ENCODE data around the gene ARRB2. TPM values are rescaled to one million over a fixed set of nuclear protein-coding genes. Genes with fewer than 3 reads are reported as not detected.

The ARRB2 gene
- total RNA-seq, 1 donor from 2014 or later: 2.9 TPM

DNA sequence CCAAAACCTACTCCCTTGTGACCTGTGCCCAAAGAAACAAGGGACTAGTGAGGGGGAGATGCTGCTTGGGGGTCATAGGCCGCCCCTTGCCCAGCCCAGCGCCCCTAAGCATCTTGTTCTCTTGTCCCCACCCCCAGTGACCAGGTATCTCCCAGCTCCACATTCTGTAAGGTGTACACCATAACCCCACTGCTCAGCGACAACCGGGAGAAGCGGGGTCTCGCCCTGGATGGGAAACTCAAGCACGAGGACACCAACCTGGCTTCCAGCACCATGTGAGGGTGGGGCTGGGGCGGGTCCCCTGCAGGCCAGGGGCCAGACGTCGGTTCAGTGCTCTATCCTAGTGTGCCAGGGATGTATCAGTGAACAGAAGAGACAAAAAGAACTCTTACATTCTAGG, 8.7 kb downstream of the ARRB2 start:
- FAIRE-seq: no peak
- Histone ChIP-seq H3K4me3 (ENCODE audit: low read depth, low read length) (no peak overlapping the region), H3K36me3 (ENCODE audit: control insufficient read depth, insufficient read depth, low read length) (no peaks in the 10 kb centered on the region), H3K27me3 (ENCODE audit: control insufficient read depth, insufficient read depth, low read length) (no peaks in the 10 kb centered on the region)
- TF ChIP-seq, protein P1, sequence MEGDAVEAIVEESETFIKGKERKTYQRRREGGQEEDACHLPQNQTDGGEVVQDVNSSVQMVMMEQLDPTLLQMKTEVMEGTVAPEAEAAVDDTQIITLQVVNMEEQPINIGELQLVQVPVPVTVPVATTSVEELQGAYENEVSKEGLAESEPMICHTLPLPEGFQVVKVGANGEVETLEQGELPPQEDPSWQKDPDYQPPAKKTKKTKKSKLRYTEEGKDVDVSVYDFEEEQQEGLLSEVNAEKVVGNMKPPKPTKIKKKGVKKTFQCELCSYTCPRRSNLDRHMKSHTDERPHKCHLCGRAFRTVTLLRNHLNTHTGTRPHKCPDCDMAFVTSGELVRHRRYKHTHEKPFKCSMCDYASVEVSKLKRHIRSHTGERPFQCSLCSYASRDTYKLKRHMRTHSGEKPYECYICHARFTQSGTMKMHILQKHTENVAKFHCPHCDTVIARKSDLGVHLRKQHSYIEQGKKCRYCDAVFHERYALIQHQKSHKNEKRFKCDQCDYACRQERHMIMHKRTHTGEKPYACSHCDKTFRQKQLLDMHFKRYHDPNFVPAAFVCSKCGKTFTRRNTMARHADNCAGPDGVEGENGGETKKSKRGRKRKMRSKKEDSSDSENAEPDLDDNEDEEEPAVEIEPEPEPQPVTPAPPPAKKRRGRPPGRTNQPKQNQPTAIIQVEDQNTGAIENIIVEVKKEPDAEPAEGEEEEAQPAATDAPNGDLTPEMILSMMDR (IDR thresholded peaks at IDR 0.05; ENCODE audit: insufficient read depth, low read length, severe bottlenecking): no peak
- DNase-seq (ENCODE audit: low read depth): no peak

DNA sequence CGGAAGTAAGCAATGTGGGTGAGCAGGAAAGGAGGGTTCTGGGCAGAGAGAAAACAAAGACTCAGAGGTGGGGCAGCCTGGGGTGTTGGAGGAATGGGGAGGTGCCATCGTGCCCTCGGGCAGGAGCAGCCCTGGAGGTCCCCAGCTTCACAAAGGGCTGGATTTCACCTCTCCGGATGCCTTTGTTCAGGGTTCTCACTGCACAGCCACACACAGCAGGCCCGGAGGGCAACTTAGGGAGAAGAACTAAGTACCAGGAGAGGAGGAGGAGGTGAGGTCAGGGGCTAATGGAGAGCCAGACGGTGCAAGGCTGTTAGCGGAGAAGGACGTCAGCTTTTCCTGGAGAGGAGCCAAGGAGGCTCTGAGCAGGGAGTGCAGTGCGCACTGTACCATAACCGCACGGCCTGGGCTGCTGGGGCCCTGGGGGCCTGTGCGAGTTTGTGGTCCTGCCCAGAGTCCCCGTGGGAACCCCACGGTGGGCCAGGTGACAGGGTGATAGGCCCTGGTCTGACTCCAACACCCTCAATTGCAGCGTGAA, 9.3 kb downstream of the ARRB2 start:
- TF ChIP-seq, protein P1 (IDR thresholded peaks at IDR 0.05; ENCODE audit: insufficient read depth, low read length, severe bottlenecking): no peak
- DNase-seq (ENCODE audit: low read depth) (no peak), FAIRE-seq (no peak)
- Histone ChIP-seq H3K4me3 (ENCODE audit: low read depth, low read length) (no peak overlapping the region), H3K36me3 (ENCODE audit: control insufficient read depth, insufficient read depth, low read length) (no peaks in the 10 kb centered on the region), H3K27me3 (ENCODE audit: control insufficient read depth, insufficient read depth, low read length) (no peaks in the 10 kb centered on the region)

DNA sequence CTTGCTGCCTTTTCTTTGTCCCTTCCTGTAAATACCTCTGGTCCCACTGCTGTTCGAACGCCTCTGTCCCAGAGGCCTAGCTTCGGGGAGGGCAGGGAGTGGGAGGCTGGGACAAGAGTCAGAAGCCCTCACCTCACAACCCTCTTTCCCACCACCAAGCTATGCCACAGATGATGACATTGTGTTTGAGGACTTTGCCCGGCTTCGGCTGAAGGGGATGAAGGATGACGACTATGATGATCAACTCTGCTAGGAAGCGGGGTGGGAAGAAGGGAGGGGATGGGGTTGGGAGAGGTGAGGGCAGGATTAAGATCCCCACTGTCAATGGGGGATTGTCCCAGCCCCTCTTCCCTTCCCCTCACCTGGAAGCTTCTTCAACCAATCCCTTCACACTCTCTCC, 10.4 kb downstream of the ARRB2 start:
- FAIRE-seq (no peak), DNase-seq (ENCODE audit: low read depth) (no peak)
- Histone ChIP-seq H3K4me3 (ENCODE audit: low read depth, low read length) (no peak overlapping the region), H3K36me3 (ENCODE audit: control insufficient read depth, insufficient read depth, low read length) (no peaks in the 10 kb centered on the region), H3K27me3 (ENCODE audit: control insufficient read depth, insufficient read depth, low read length) (no peaks in the 10 kb centered on the region)
- TF ChIP-seq, protein P1 (IDR thresholded peaks at IDR 0.05; ENCODE audit: insufficient read depth, low read length, severe bottlenecking): no peak

DNA sequence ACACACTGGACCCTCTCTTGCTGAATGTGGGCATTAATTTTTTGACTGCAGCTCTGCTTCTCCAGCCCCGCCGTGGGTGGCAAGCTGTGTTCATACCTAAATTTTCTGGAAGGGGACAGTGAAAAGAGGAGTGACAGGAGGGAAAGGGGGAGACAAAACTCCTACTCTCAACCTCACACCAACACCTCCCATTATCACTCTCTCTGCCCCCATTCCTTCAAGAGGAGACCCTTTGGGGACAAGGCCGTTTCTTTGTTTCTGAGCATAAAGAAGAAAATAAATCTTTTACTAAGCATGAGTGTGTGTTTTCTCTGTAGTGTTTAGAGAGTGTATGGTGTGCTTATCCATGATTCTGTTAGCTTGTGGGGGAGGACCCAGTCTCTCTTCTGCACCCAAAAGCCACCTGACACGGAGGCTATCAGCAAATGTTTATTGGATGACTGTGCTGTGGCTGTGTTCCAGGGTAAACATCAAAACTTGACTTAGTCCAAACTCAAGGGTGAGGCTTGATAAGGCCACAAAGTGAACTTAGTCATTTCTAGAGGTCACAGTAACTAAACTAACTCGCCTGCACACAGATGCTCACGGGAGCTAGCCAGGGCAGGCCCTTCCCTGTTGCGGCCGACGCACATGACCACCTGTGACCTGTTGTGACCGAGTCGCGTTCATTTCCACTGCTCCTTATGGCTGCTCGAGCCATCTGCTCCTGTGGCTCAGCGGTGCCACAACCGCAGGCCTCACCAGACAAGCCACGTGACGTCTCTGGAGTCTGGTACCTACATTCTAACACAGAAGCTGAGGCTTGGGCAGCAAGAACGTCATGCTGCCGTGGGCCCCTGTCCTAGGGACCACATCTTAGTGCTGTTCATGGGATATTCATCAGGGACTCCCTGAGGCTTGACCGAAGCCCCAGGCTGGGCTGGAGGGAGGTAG, 11.0 kb downstream of the ARRB2 start:
- Histone ChIP-seq H3K36me3 (ENCODE audit: control insufficient read depth, insufficient read depth, low read length) (no peaks in the 10 kb centered on the region), H3K4me3 (ENCODE audit: low read depth, low read length) (no peak overlapping the region), H3K27me3 (ENCODE audit: control insufficient read depth, insufficient read depth, low read length) (no peaks in the 10 kb centered on the region)
- FAIRE-seq: no peak
- TF ChIP-seq, protein P1 (IDR thresholded peaks at IDR 0.05; ENCODE audit: insufficient read depth, low read length, severe bottlenecking): no peak
- peak; percentile 65 for DNase-seq (ENCODE audit: low read depth)

DNA sequence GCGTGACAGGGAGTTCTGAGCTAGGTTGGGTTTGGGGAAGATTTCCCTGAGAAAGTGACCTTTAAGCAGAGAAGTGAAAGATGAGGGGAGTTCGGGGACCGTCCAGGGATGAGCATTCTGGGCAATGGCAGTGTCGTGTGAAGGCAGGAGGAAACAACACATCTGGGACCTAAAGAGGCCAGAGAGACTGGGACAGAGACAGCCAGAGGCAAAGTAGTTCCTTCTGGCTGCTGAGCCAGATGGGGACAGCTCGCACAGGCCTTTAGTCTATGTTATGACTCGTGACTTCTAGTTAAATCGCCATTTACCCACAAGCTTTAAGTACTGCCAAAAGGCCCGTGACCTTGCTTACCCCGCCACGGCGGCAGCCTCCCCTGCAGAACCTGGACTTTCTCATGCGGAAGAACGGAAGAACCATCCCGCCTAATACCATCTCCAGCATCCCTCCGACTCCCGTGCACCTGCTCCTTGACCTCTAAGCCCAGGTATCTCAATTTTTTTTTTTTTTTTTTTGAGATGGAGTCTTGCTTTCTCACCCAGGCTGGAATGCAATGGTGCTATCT, 12.3 kb downstream of the ARRB2 start:
- Histone ChIP-seq H3K27me3 (ENCODE audit: control insufficient read depth, insufficient read depth, low read length) (no peaks in the 10 kb centered on the region), H3K36me3 (ENCODE audit: control insufficient read depth, insufficient read depth, low read length) (no peaks in the 10 kb centered on the region), H3K4me3 (ENCODE audit: low read depth, low read length) (no peak overlapping the region)
- no peak for FAIRE-seq
- DNase-seq (ENCODE audit: low read depth): no peak
- TF ChIP-seq, protein P1 (IDR thresholded peaks at IDR 0.05; ENCODE audit: insufficient read depth, low read length, severe bottlenecking): no peak
